Stimulated activated effector memory CD8-positive, alpha-beta T cell treated with anti-CD3 and anti-CD28 coated beads, Interleukin-12 subunit alpha, Interleukin-12 subunit beta, amount 100 ng/mL, for 72 hours (primary cell): Measurements from ENCODE around the gene TCN1.
"Not testable (repeated sequence)": the region's sequence is repeated elsewhere in the genome, so short reads cannot be mapped to it uniquely, and the experiment has no call there.

Experiments
- ATAC-seq: fragments of 150-1000 bp; cut with Tn5 transposase; 2 replicates; pipeline ENCODE4 v1.10.0; 2021
- DNase-seq, 2 donors: peaks; one replicate each; pipeline ENCODE4 v3.0.0; 2021 to 2022; ENCODE audit warnings: low spot score in 2 of 2
- H3K27ac Mint-ChIP-seq: one replicate; pipeline ENCODE4 v1.8.0; 2022; ENCODE audit warnings: mild to moderate bottlenecking, mixed read lengths
- H3K36me3 Mint-ChIP-seq: one replicate; pipeline ENCODE4 v1.8.0; 2022; ENCODE audit warnings: mild to moderate bottlenecking, mixed read lengths
- H3K4me1 Mint-ChIP-seq: one replicate; pipeline ENCODE4 v1.8.0; 2022; ENCODE audit warnings: mixed read lengths
- H3K4me3 Mint-ChIP-seq: one replicate; pipeline ENCODE4 v1.8.0; 2022; ENCODE audit warnings: mild to moderate bottlenecking, mixed read lengths
- H3K9me3 Mint-ChIP-seq: one replicate; pipeline ENCODE4 v1.8.0; 2022; ENCODE audit warnings: mixed read lengths

The TCN1 gene

GRCh38 chr11:59875856-59876519, 9.7 kb upstream of the TCN1 start:
- H3K4me1 Mint-ChIP-seq, result no peaks in the 10 kb centered on the region
- no peak overlapping the region for H3K4me3 Mint-ChIP-seq
- no peaks in the 10 kb centered on the region for H3K36me3 Mint-ChIP-seq
- ATAC-seq (no peak), DNase-seq (no peak)
- H3K9me3 Mint-ChIP-seq, result peaks cover under 1% of the 10 kb centered on the region
- no peak overlapping the region for H3K27ac Mint-ChIP-seq

- Mint-ChIP-seq H3K4me3 (no peak overlapping the region), H3K4me1 (no peaks in the 10 kb centered on the region), H3K27ac (no peak overlapping the region), H3K36me3 (no peaks in the 10 kb centered on the region), H3K9me3 (peaks cover 8% of the 10 kb centered on the region)
- ATAC-seq (no peak), DNase-seq (no peak)
Observed at GRCh38 chr11:59872076-59872475, 5.8 kb upstream of the TCN1 start.

- ATAC-seq, result no peak
- Mint-ChIP-seq H3K4me1 (no peaks in the 10 kb centered on the region), H3K4me3 (no peak overlapping the region), H3K9me3 (peaks cover 9% of the 10 kb centered on the region), H3K36me3 (no peaks in the 10 kb centered on the region), H3K27ac (no peak overlapping the region)
- no peak for DNase-seq
Observed at GRCh38 chr11:59867946-59868345, 1.7 kb upstream of the TCN1 start.

- Mint-ChIP-seq H3K27ac (no peak overlapping the region), H3K36me3 (no peaks in the 10 kb centered on the region), H3K9me3 (peaks cover 9% of the 10 kb centered on the region), H3K4me3 (no peak overlapping the region), H3K4me1 (no peaks in the 10 kb centered on the region)
- no peak for ATAC-seq
- DNase-seq, result no peak
Observed at GRCh38 chr11:59866836-59867235, 549 bp upstream of the TCN1 start.

GRCh38 chr11:59865031-59865430, 1.3 kb downstream of the TCN1 start:
- peaks cover 2% of the 10 kb centered on the region for H3K9me3 Mint-ChIP-seq
- no peak overlapping the region for H3K4me3 Mint-ChIP-seq
- no peaks in the 10 kb centered on the region for H3K4me1 Mint-ChIP-seq
- DNase-seq (no peak), ATAC-seq (peak; percentile 51)
- H3K27ac Mint-ChIP-seq, result no peak overlapping the region
- no peaks in the 10 kb centered on the region for H3K36me3 Mint-ChIP-seq

GRCh38 chr11:59862252-59862651, 4.0 kb downstream of the TCN1 start:
- peaks cover 21% of the 10 kb centered on the region for H3K4me1 Mint-ChIP-seq
- no peak overlapping the region for H3K27ac Mint-ChIP-seq
- H3K9me3 Mint-ChIP-seq, result peaks cover 2% of the 10 kb centered on the region
- ATAC-seq, result no peak
- H3K36me3 Mint-ChIP-seq, result no peaks in the 10 kb centered on the region
- no peak overlapping the region for H3K4me3 Mint-ChIP-seq
- DNase-seq, result no peak

- Mint-ChIP-seq H3K4me1 (peaks cover 23% of the 10 kb centered on the region), H3K27ac (no peak overlapping the region), H3K36me3 (no peaks in the 10 kb centered on the region), H3K4me3 (no peak overlapping the region), H3K9me3 (no peaks in the 10 kb centered on the region)
- no peak for ATAC-seq
- no peak for DNase-seq
Observed at GRCh38 chr11:59859673-59860072, 6.6 kb downstream of the TCN1 start.

- no peak for DNase-seq
- Mint-ChIP-seq H3K27ac (peak overlapping the region; percentile 15), H3K4me1 (peaks cover 23% of the 10 kb centered on the region)
Observed at GRCh38 chr11:59857439-59858434, 8.6 kb downstream of the TCN1 start.

GRCh38 chr11:59854871-59855270, 11.4 kb downstream of the TCN1 start:
- ATAC-seq, result no peak
- H3K27ac Mint-ChIP-seq, result no peak overlapping the region
- H3K4me3 Mint-ChIP-seq, result no peak overlapping the region
- no peaks in the 10 kb centered on the region for H3K9me3 Mint-ChIP-seq
- H3K36me3 Mint-ChIP-seq, result no peaks in the 10 kb centered on the region
- DNase-seq, result no peak
- H3K4me1 Mint-ChIP-seq, result peaks cover 23% of the 10 kb centered on the region

More at GRCh38 chr11:59857439-59858434, 8.6 kb downstream of the TCN1 start:
- Mint-ChIP-seq H3K4me3 (peak overlapping the region; percentile 3), H3K36me3 (no peaks in the 10 kb centered on the region), H3K9me3 (no peaks in the 10 kb centered on the region)
- ATAC-seq, result peak; percentile 90

- not testable (repeated sequence) for DNase-seq, H3K9me3 Mint-ChIP-seq, H3K4me1 Mint-ChIP-seq, H3K36me3 Mint-ChIP-seq, ATAC-seq, H3K27ac Mint-ChIP-seq, H3K4me3 Mint-ChIP-seq
Observed at GRCh38 chr11:59851416-59851815, 14.9 kb downstream of the TCN1 start.

- H3K4me3 Mint-ChIP-seq, H3K9me3 Mint-ChIP-seq, ATAC-seq, H3K27ac Mint-ChIP-seq, H3K4me1 Mint-ChIP-seq, H3K36me3 Mint-ChIP-seq, DNase-seq: not testable (repeated sequence)
Observed at GRCh38 chr11:59849551-59849950, 16.7 kb downstream of the TCN1 start.

- Mint-ChIP-seq H3K9me3 (no peaks in the 10 kb centered on the region), H3K4me1 (no peaks in the 10 kb centered on the region), H3K27ac (no peak overlapping the region), H3K36me3 (no peaks in the 10 kb centered on the region), H3K4me3 (no peak overlapping the region)
- ATAC-seq, result no peak
- DNase-seq, result no peak
Observed at GRCh38 chr11:59849129-59849528, 17.2 kb downstream of the TCN1 start.

- ATAC-seq, H3K4me3 Mint-ChIP-seq, H3K36me3 Mint-ChIP-seq, H3K27ac Mint-ChIP-seq, H3K4me1 Mint-ChIP-seq, H3K9me3 Mint-ChIP-seq, DNase-seq: not testable (repeated sequence)
Observed at GRCh38 chr11:59848439-59848838, 17.8 kb downstream of the TCN1 start.

- H3K4me1 Mint-ChIP-seq, result no peaks in the 10 kb centered on the region
- no peak for ATAC-seq
- no peak overlapping the region for H3K4me3 Mint-ChIP-seq
- H3K9me3 Mint-ChIP-seq, result no peaks in the 10 kb centered on the region
- H3K27ac Mint-ChIP-seq, result no peak overlapping the region
- H3K36me3 Mint-ChIP-seq, result no peaks in the 10 kb centered on the region
- DNase-seq, result no peak
Observed at GRCh38 chr11:59847626-59848025, 18.7 kb downstream of the TCN1 start.

GRCh38 chr11:59846556-59846955, 19.7 kb downstream of the TCN1 start:
- Mint-ChIP-seq H3K27ac (no peak overlapping the region), H3K9me3 (no peaks in the 10 kb centered on the region), H3K4me3 (no peak overlapping the region), H3K4me1 (no peaks in the 10 kb centered on the region), H3K36me3 (no peaks in the 10 kb centered on the region)
- DNase-seq (no peak), ATAC-seq (no peak)

GRCh38 chr11:59845399-59845798, 20.9 kb downstream of the TCN1 start, which contains the start of gene CBLIF:
CBLIF (minus strand) TSS chr11:59845499; CDS start chr11:59845453, 46 bp downstream.
- H3K36me3 Mint-ChIP-seq, result no peaks in the 10 kb centered on the region
- no peak within 1 kb of the TSS for H3K4me3 Mint-ChIP-seq
- no peaks in the 10 kb centered on the region for H3K4me1 Mint-ChIP-seq
- ATAC-seq (no peak), DNase-seq (no peak)
- H3K27ac Mint-ChIP-seq, result no peak within 1 kb of the TSS
- H3K9me3 Mint-ChIP-seq, result no peaks in the 10 kb centered on the region
